ENCODE results near the gene RAB1A.

- TF ChIP-seq CTCF (IDR thresholded peaks at IDR 0.05; ENCODE audit: low read depth, low read length), result no peak
- no peak for TF ChIP-seq EZH2phosphoT487 (IDR thresholded peaks at IDR 0.05; ENCODE audit: low read depth)
Observed at GRCh38 chr2:65072181-65072970, 57.5 kb downstream of the RAB1A start.
